Measurements from ENCODE around the gene FARSB.
"Not testable (repeated sequence)": the region's sequence is repeated elsewhere in the genome, so short reads cannot be mapped to it uniquely, and the experiment has no call there.

The FARSB gene

GRCh38 chr2:222655787-222656525 is at the start of gene FARSB:
Gene FARSB, minus strand, starts transcription at chr2:222656092. Its CDS starts 19 bp downstream, at chr2:222656073.
- peak; percentile 95 for DNase-seq
- Mint-ChIP-seq H3K9me3 (no peaks in the 10 kb centered on the region), H3K27ac (peak within 1 kb of the TSS; percentile 99), H3K27me3 (no peaks in the 10 kb centered on the region), H3K4me3 (peak within 1 kb of the TSS; percentile 93), H3K4me1 (peaks cover 44% of the 10 kb centered on the region), H3K36me3 (peaks cover 11% of the 10 kb centered on the region)
- CTCF ChIA-PET = interaction anchor here (1.0 kb wide), 2 partner anchors 14 to 35 kb away, joined by 3 read pairs; no protein-coding TSS in a partner anchor

DNA sequence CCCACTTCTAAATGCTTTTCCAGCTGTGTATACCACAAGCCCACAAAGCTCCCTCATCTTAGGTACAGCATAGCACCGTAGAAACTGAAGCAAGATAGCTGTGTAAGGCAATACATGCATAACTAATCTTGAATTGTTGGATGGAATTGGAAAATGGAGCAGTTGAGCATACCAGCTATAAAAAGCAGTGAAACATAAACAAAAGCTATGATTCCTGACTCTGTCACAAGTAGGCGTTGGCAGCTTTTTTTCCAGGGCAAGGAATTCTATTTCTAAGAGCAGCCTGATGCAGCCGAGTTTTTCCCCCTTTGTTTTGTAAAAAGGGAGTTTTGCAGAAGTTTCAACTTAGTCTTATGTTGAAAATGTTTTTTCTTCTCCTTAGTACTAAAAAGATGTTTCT is 48.0 kb upstream of the FARSB start:
- peaks cover 26% of the 10 kb centered on the region for H3K4me1 Mint-ChIP-seq
- no peak overlapping the region for H3K4me3 Mint-ChIP-seq
- H3K36me3 Mint-ChIP-seq = no peaks in the 10 kb centered on the region
- H3K27me3 Mint-ChIP-seq = peaks cover 53% of the 10 kb centered on the region
- H3K27ac Mint-ChIP-seq = no peak overlapping the region
- DNase-seq = no peak
- CTCF ChIA-PET = interaction anchor here (0.5 to 1.2 kb wide), 4 partner anchors 9 to 212 kb away, joined by 3 to 5 read pairs (median 4); no protein-coding TSS in a partner anchor
- H3K9me3 Mint-ChIP-seq = no peaks in the 10 kb centered on the region

- Mint-ChIP-seq H3K4me1 (peaks cover 24% of the 10 kb centered on the region), H3K27me3 (peaks cover 54% of the 10 kb centered on the region), H3K27ac (no peak overlapping the region), H3K36me3 (no peaks in the 10 kb centered on the region), H3K4me3 (no peak overlapping the region), H3K9me3 (no peaks in the 10 kb centered on the region)
- CTCF ChIA-PET = interaction anchor here (1.2 kb wide), 1 partner anchor 212 kb away, joined by 5 read pairs; no protein-coding TSS in a partner anchor
- no peak for DNase-seq
Measured at GRCh38 chr2:222703091-222703490, 47.2 kb upstream of the FARSB start.

GRCh38 chr2:222701721-222702131 is 45.8 kb upstream of the FARSB start:
- H3K27ac Mint-ChIP-seq = no peak overlapping the region
- H3K4me3 Mint-ChIP-seq = peak overlapping the region; percentile 13
- peaks cover 47% of the 10 kb centered on the region for H3K27me3 Mint-ChIP-seq
- H3K4me1 Mint-ChIP-seq = peaks cover 18% of the 10 kb centered on the region
- CTCF ChIA-PET = interaction anchor here (0.7 kb wide), 1 partner anchor 12 kb away, joined by 4 read pairs; no protein-coding TSS in a partner anchor
- H3K9me3 Mint-ChIP-seq = no peaks in the 10 kb centered on the region
- no peaks in the 10 kb centered on the region for H3K36me3 Mint-ChIP-seq
- peak; percentile 42 for DNase-seq

GRCh38 chr2:222701233-222701632 is 45.3 kb upstream of the FARSB start:
- peaks cover 18% of the 10 kb centered on the region for H3K4me1 Mint-ChIP-seq
- no peak overlapping the region for H3K27ac Mint-ChIP-seq
- no peaks in the 10 kb centered on the region for H3K9me3 Mint-ChIP-seq
- CTCF ChIA-PET = interaction anchor here (0.7 kb wide), 1 partner anchor 11 kb away, joined by 4 read pairs; no protein-coding TSS in a partner anchor
- H3K27me3 Mint-ChIP-seq = peaks cover 47% of the 10 kb centered on the region
- H3K4me3 Mint-ChIP-seq = no peak overlapping the region
- DNase-seq = no peak
- no peaks in the 10 kb centered on the region for H3K36me3 Mint-ChIP-seq

DNA sequence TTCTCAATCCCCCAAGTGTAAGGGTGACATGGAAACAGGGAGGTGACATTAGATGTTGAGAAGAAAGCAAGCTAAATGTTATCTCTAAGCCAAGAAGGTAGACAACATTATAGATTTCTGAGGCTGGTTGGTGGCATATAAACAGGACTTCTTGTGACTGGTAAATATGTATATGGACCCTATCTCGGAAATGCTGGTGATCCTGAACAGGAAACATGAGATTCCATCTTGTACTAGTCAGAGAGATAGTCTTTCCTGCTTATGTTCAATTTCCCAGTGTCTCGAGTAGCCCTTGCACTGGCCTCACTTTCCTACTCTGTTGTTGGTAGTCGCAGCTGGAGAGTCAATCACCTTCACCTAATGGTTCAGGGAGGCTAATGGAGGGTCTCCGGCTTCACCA is 42.4 kb upstream of the FARSB start:
- Mint-ChIP-seq H3K4me1 (peaks cover 23% of the 10 kb centered on the region), H3K9me3 (no peaks in the 10 kb centered on the region), H3K27ac (no peak overlapping the region), H3K36me3 (no peaks in the 10 kb centered on the region), H3K27me3 (peaks cover 37% of the 10 kb centered on the region), H3K4me3 (no peak overlapping the region)
- CTCF ChIA-PET = no interaction called here
- DNase-seq = no peak

- CTCF ChIA-PET = no interaction called here
- Mint-ChIP-seq H3K9me3 (no peaks in the 10 kb centered on the region), H3K27me3 (peaks cover 19% of the 10 kb centered on the region), H3K4me3 (no peak overlapping the region), H3K4me1 (peaks cover 10% of the 10 kb centered on the region), H3K36me3 (no peaks in the 10 kb centered on the region), H3K27ac (no peak overlapping the region)
- no peak for DNase-seq
Measured at GRCh38 chr2:222693837-222694236, 37.9 kb upstream of the FARSB start.

GRCh38 chr2:222693413-222693812 is 37.5 kb upstream of the FARSB start:
- H3K9me3 Mint-ChIP-seq, H3K4me3 Mint-ChIP-seq, DNase-seq, H3K27ac Mint-ChIP-seq, H3K4me1 Mint-ChIP-seq, H3K36me3 Mint-ChIP-seq: not testable (repeated sequence)
- CTCF ChIA-PET = interaction anchor here (0.5 kb wide), 1 partner anchor 104 kb away, joined by 3 read pairs; no protein-coding TSS in a partner anchor
- peaks cover 15% of the 10 kb centered on the region for H3K27me3 Mint-ChIP-seq

DNA sequence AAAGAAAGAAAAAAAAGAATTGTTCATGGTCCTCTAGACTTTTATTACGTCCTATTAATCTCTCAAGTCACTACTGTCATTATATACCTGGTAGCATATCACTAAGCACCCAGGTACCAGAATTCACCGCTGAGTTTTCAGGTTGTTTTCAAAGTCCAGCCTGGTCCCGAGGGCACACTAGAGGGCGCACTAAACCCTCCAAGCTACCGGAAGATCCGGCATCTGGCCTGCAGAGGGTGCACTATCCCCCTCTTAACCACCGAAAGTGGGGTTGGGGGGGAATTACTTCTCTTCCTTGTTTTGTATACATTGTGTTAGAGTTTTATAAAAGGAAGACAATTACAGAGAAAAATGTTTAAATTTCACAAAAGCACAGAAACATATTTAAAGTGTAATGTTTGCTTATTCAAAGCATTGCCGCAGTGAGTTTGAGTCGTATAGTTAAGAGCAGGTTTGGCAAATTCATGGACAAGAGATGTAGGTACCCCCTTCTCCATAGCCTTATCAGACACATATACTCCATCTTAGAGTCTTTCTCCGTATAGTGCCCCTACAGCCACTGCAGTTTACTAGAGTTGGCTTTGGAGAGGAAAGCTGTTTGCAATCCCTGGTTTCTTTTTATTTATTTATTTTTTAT is 34.8 kb upstream of the FARSB start:
- peak; percentile 83 for DNase-seq
- no peak overlapping the region for H3K4me3 Mint-ChIP-seq
- CTCF ChIA-PET = interaction anchor here (0.6 to 2.2 kb wide), 28 partner anchors 9 to 254 kb away, joined by 3 to 13 read pairs (median 4); partner anchors contain the start of gene FARSB
- peaks cover 10% of the 10 kb centered on the region for H3K4me1 Mint-ChIP-seq
- no peaks in the 10 kb centered on the region for H3K36me3 Mint-ChIP-seq
- H3K27ac Mint-ChIP-seq = no peak overlapping the region
- H3K9me3 Mint-ChIP-seq = no peaks in the 10 kb centered on the region
- peaks cover 8% of the 10 kb centered on the region for H3K27me3 Mint-ChIP-seq

DNA sequence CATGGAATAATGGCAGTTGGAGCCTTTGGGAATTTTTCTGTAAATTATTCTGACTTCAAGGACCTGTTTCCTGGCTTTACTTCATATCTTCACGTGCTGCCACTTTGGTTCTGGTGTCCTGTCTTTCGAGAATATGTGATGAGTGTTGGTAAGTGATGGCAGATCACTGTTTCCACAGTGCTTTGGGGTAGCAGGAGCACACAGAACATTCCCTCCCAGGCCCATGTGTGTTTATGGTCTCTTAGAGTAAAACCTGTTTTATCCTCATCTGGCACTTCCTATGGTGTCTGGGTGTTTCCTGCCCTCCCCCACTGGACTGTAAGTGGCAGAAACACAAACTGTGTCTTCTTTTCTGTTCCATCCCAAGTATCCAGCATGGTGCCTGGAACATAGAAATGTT is 33.4 kb upstream of the FARSB start:
- Mint-ChIP-seq H3K4me1 (peaks cover 4% of the 10 kb centered on the region), H3K4me3 (no peak overlapping the region), H3K27me3 (peaks cover 8% of the 10 kb centered on the region), H3K36me3 (no peaks in the 10 kb centered on the region), H3K9me3 (no peaks in the 10 kb centered on the region), H3K27ac (no peak overlapping the region)
- CTCF ChIA-PET = interaction anchor here (0.7 to 2.3 kb wide), 12 partner anchors 10 to 251 kb away, joined by 3 to 11 read pairs (median 4); no protein-coding TSS in a partner anchor
- DNase-seq = no peak

DNA sequence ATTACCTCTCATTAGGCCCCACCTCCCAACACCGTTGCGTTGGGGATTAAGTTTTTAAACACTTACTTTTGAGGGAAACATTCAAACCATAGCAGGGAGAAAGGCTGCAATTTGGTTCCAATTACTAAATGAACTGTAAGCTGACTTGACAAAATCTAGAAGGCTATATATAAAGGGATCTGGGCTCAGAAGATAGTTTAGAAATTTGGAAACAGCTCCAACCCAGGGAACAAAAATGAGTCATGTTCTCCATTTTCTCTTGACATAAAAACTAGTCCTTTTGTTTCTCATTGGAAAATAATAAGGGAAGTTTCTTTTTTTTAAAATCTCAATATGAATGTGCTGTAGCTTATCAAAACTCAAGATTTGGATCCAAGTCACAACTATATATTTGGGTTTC is 33.0 kb upstream of the FARSB start:
- Mint-ChIP-seq H3K4me3 (no peak overlapping the region), H3K36me3 (no peaks in the 10 kb centered on the region), H3K4me1 (peaks cover 4% of the 10 kb centered on the region), H3K27me3 (peaks cover 8% of the 10 kb centered on the region), H3K27ac (no peak overlapping the region), H3K9me3 (no peaks in the 10 kb centered on the region)
- CTCF ChIA-PET = interaction anchor here (0.7 to 2.3 kb wide), 5 partner anchors 11 to 251 kb away, joined by 3 to 11 read pairs (median 3); no protein-coding TSS in a partner anchor
- no peak for DNase-seq

DNA sequence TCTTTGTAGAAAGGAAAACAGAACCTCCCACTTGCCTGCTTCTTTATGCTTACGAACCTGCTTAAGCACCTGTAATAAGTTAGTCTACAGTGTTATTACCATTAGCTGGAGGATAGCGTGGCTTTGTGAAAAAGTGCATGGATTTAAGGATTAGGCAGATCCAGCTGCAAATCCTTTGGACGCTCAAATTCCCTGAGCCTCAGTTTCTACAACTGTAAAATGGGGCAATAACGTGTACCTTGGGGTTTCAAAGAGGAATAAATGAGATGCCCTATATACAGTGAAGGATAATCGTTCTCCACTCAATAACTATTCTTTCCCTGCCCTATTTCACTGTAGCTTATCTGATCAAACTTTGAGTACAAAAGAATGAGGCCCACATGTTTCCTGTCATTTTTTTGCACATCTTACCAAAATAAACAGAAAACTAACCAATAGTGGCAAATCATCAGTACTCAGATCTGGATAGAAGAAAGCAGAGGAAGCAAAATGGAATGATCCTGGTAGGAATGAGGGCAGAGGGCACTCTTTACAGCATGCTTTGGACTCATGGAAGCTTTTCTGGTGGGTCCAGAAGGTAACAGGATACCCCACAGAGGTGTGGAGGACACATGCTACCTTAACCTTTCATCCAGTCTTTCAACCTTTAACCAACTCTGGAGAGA is 30.3 kb upstream of the FARSB start:
- Mint-ChIP-seq H3K9me3 (no peaks in the 10 kb centered on the region), H3K27me3 (peaks cover 14% of the 10 kb centered on the region), H3K36me3 (no peaks in the 10 kb centered on the region), H3K27ac (no peak overlapping the region), H3K4me3 (no peak overlapping the region), H3K4me1 (peaks cover 4% of the 10 kb centered on the region)
- no peak for DNase-seq
- CTCF ChIA-PET = interaction anchor here (0.9 to 1.7 kb wide), 3 partner anchors 8 to 253 kb away, joined by 3 to 5 read pairs (median 4); no protein-coding TSS in a partner anchor

DNA sequence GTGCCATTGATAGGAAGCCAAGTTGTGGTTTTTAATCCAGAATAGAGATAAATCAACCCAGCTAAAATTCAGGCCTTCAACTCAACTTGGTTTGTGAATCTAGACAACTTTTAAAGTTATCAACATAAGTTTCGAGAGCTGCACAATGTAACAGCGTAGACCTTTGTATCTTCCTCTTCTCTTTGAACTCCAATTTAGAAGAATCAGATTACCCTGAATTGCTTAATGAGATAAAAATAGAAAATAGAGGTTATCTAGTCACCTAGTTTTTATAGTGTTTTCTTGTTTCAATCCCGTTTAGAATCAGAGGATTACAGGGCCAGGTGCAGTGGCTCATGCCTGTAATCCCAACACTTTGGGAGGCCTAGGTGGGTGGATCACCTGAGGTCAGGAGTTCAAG is 27.9 kb upstream of the FARSB start:
- Mint-ChIP-seq H3K4me3 (no peak overlapping the region), H3K27me3 (peaks cover 18% of the 10 kb centered on the region), H3K9me3 (no peaks in the 10 kb centered on the region), H3K4me1 (no peaks in the 10 kb centered on the region), H3K27ac (no peak overlapping the region), H3K36me3 (no peaks in the 10 kb centered on the region)
- CTCF ChIA-PET = interaction anchor here (1.0 kb wide), 1 partner anchor 31 kb away, joined by 3 read pairs; no protein-coding TSS in a partner anchor
- no peak for DNase-seq

GRCh38 chr2:222677981-222678380 is 22.1 kb upstream of the FARSB start:
- CTCF ChIA-PET = no interaction called here
- Mint-ChIP-seq H3K27me3 (peaks cover 32% of the 10 kb centered on the region), H3K36me3 (no peaks in the 10 kb centered on the region), H3K4me3 (no peak overlapping the region), H3K9me3 (no peaks in the 10 kb centered on the region), H3K27ac (no peak overlapping the region), H3K4me1 (no peaks in the 10 kb centered on the region)
- no peak for DNase-seq

Measured in activated naive CD4-positive, alpha-beta T cell treated with anti-CD3 and anti-CD28 coated beads, Interleukin-2, amount 10 ng/mL, durations not matched to agents 7 days and 5 days (primary cell).